ENCODE data around the gene CLEC16A. TPM values are rescaled to one million over a fixed set of nuclear protein-coding genes. Genes with fewer than 3 reads are reported as not detected.

The CLEC16A gene
- total and polyA plus RNA-seq, 2 experiments from 2014 or later = 9.9 to 24.1 TPM

GRCh38 chr16:11094857-11095565 is 150.6 kb downstream of the CLEC16A start:
- Histone ChIP-seq H2AFZ (no peak overlapping the region), H3K79me2 (replicated peaks; ENCODE audit: insufficient read depth) (no peaks in the 10 kb centered on the region), H4K20me1 (replicated peaks; ENCODE audit: insufficient read depth) (no peaks in the 10 kb centered on the region), H3F3A (replicated peaks; ENCODE audit: low read depth) (no peaks in the 10 kb centered on the region), H3K27ac (ENCODE audit: low read depth) (no peak overlapping the region), H3K4me1 (ENCODE audit: insufficient read depth) (no peaks in the 10 kb centered on the region), H3K4me3 (no peak overlapping the region), H3K4me2 (no peak overlapping the region), H3K36me3 (ENCODE audit: insufficient read depth) (no peaks in the 10 kb centered on the region), H3K27me3 (ENCODE audit: insufficient read depth) (no peaks in the 10 kb centered on the region), H3K9me2 (ENCODE audit: insufficient read depth) (no peaks in the 10 kb centered on the region)
- Mint-ChIP-seq H3K27me3 (ENCODE audit: insufficient read depth, low read depth, poor library complexity) (peaks cover 2% of the 10 kb centered on the region), H3K9me3 (no peaks in the 10 kb centered on the region), H3K4me1 (peaks cover 10% of the 10 kb centered on the region), H3K36me3 (ENCODE audit: low read depth) (no peaks in the 10 kb centered on the region; the same call in 2 of the 3 replicates), H3K27ac (peak overlapping the region; percentile 18; the same call in 1 of the 2 replicates), H3K4me3 (no peak overlapping the region)
- no peak for ATAC-seq
- TF ChIP-seq EZH2 (IDR thresholded peaks at IDR 0.05; ENCODE audit: low read depth, unreplicated experiment) (no peak), ZNF114 (CRISPR knock-in tag; IDR thresholded peaks at IDR 0.05) (no peak), REST (IDR thresholded peaks at IDR 0.05; ENCODE audit: unreplicated experiment) (no peak), JUNB (IDR thresholded peaks at IDR 0.05; ENCODE audit: unreplicated experiment) (no peak), STAT1 (IDR thresholded peaks at IDR 0.05; ENCODE audit: unreplicated experiment) (no peak), ZNF462 (CRISPR knock-in tag; IDR thresholded peaks at IDR 0.05) (no peak), CREB1 (CRISPR knock-in tag; IDR thresholded peaks at IDR 0.05; ENCODE audit: low read depth) (no peak), NANOG (IDR thresholded peaks at IDR 0.05; ENCODE audit: borderline replicate concordance) (no peak), EZH2phosphoT487 (IDR thresholded peaks at IDR 0.05; ENCODE audit: unreplicated experiment) (no peak), POLR2AphosphoS5 (IDR thresholded peaks at IDR 0.05; ENCODE audit: low read depth) (no peak), ETS1 (IDR thresholded peaks at IDR 0.05) (no peak), ZNF331 (CRISPR knock-in tag; IDR thresholded peaks at IDR 0.05; ENCODE audit: low read depth) (no peak), CTCF (conservative IDR thresholded peaks at IDR 0.05; ENCODE audit: low read depth in 2 of 2) (no peak)
- DNase-seq (ENCODE audit: low spot score) = no peak

Measured in GM23338 (cell line).